COLO668 (cell line): Measurements from ENCODE around the gene ADAD2.

Experiments used
- DNase-seq: peaks from one replicate; lab custom pipeline; 2025; ENCODE audit not compliant: unreplicated experiment; lab: John Stamatoyannopoulos, UW

The ADAD2 gene

GRCh38 chr16:84244728-84245127 lies 53.8 kb downstream of the ADAD2 start:
- no peak for DNase-seq

- no peak for DNase-seq
Observed at GRCh38 chr16:84245956-84246678, 55.2 kb downstream of the ADAD2 start.

DNA sequence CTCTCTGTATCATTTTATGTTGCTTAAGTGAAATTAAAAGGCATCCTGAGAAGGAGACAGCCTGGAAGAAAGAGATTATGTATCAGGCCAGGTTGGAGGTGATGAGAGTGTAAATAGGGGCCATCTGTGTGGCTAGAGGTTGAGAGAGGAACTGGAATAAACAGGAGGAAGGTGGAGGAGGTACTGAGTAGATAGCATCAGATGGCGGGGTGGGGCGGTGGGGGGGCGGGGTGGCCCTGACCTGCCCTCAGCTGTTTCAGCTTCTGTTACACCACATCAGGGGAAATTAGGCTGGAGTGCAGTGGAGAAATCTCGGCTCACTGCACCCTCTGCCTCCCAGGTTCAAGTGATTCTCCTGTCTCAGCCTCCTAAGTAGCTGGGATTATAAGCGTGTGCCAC lies 55.7 kb downstream of the ADAD2 start:
- no peak for DNase-seq
